Aorta (tissue), 5 donors: ENCODE measurements around the gene ZNF326. TPM values are rescaled to one million over a fixed set of nuclear protein-coding genes. Genes with fewer than 3 reads are reported as not detected.

Experiments
- ATAC-seq: fragments of 200-7000 bp; cut with Tn5 transposase; one replicate; pipeline ENCODE4 v1.9.1; 2022; ENCODE audit warnings: moderate library complexity; ENCODE audit not compliant: low FRiP score
- DNase-seq, 2 donors: peaks; one replicate each; pipeline ENCODE4 v3.0.0-alpha.2; 2020
- H3K27ac ChIP-seq, 2 donors: one replicate each; pipeline ENCODE4 v1.5.1; 2013; ENCODE audit warnings: low read length in 2 of 2, mild to moderate bottlenecking in 2 of 2, moderate library complexity in 2 of 2, control low read depth in 1 of 2, inconsistent platforms in 1 of 2, low read depth in 1 of 2
- H3K27me3 ChIP-seq, 2 donors: one replicate each; pipeline ENCODE4 v1.6.1; 2013; ENCODE audit warnings: control low read depth in 1 of 2, low read length in 1 of 2, mild to moderate bottlenecking in 1 of 2, moderate library complexity in 1 of 2; ENCODE audit not compliant: insufficient read depth in 2 of 2, control insufficient read depth in 1 of 2
- H3K36me3 ChIP-seq, 2 donors: one replicate each; pipeline ENCODE4 v1.6.1; 2013; ENCODE audit warnings: control low read depth in 1 of 2, low read length in 1 of 2, mild to moderate bottlenecking in 1 of 2; ENCODE audit not compliant: insufficient read depth in 2 of 2, control insufficient read depth in 1 of 2
- H3K4me1 ChIP-seq, 2 donors: one replicate each; pipeline ENCODE4 v1.6.1; 2013; ENCODE audit warnings: low read length in 2 of 2, control low read depth in 1 of 2, mild to moderate bottlenecking in 1 of 2, moderate library complexity in 1 of 2; ENCODE audit not compliant: insufficient read depth in 2 of 2, control insufficient read depth in 1 of 2
- H3K4me3 ChIP-seq, 2 donors: one replicate each; pipeline ENCODE4 v1.5.1; 2013; ENCODE audit warnings: low read length in 2 of 2, control low read depth in 1 of 2, mild to moderate bottlenecking in 1 of 2
- H3K9me3 ChIP-seq: one replicate; pipeline ENCODE4 v1.6.1; 2013; ENCODE audit warnings: mild to moderate bottlenecking, low read length; ENCODE audit not compliant: control insufficient read depth
- WGBS, 2 donors: extraction: QIAGEN DNeasy Blood & Tissue Kit; methylation state at CpG; one replicate each; pipeline ENCODE4 v1.1.7; 2013; 5-methylcytosine and 5-hydroxymethylcytosine counted together
- intact Hi-C, 2 donors: fragments of 100-400 bp; cut with DNase I; formaldehyde crosslinking; loops; one replicate each; pipeline versions ENCODE4 v1.14.2 to v1.15.0; 2022
- polyA plus RNA-seq, 2 donors: library from polyadenylated mRNA; stranded (reverse); fragments of 200-250 nt; gene quantifications; one replicate each; pipeline ENCODE4 v1.2.3, GENCODE V29; 2013
- total RNA-seq, 2 donors: library from RNA; stranded (reverse); fragmentation: NEBNext Ultra II Directional; extraction: Animal tissue kit (Norgen Biotek cat#: 25700); gene quantifications; one replicate each; pipeline ENCODE4 v1.2.1, GENCODE V29; 2021
- donor health status: healthy with polysubstance abuse.
- donor health status: Bipolar disorder and iron deficiency.
- donor health status: DM: no; HTN: no; CAD: no.
- donor health status: DM: no; HTN: no; CAD: no.
- donor health status: DM: yes; HTN: yes; CAD: no.

The ZNF326 gene
- total and polyA plus RNA-seq, 4 donors = 11.9 to 22.6 (median 19.8) TPM

GRCh38 chr1:89989099-89989498, 5.8 kb upstream of the ZNF326 start:
- Histone ChIP-seq H3K27ac (no peak overlapping the region), H3K4me3 (no peak overlapping the region), H3K4me1 (no peaks in the 10 kb centered on the region), H3K36me3 (no peaks in the 10 kb centered on the region), H3K9me3 (no peaks in the 10 kb centered on the region), H3K27me3 (no peaks in the 10 kb centered on the region)
- intact Hi-C loops = loop anchor here in 1 of 2 donors (5.0 kb wide), 1 partner anchor 147 kb away; no protein-coding TSS in a partner anchor
- no peak for ATAC-seq
- no peak for DNase-seq
- WGBS, 2 donors = 87 to 89% methylated on average over 23 of the region's 23 CpGs

GRCh38 chr1:89989799-89990198, 5.1 kb upstream of the ZNF326 start:
- Histone ChIP-seq H3K27ac (no peak overlapping the region), H3K9me3 (no peaks in the 10 kb centered on the region), H3K4me3 (no peak overlapping the region), H3K27me3 (no peaks in the 10 kb centered on the region), H3K4me1 (no peaks in the 10 kb centered on the region), H3K36me3 (no peaks in the 10 kb centered on the region)
- ATAC-seq = no peak
- DNase-seq = no peak
- intact Hi-C loops = loop anchor here in 1 of 2 donors (5.0 to 10.0 kb wide), 4 partner anchors 147 to 465 kb away; partner anchors contain the start of genes LRRC8B, LRRC8C and LRRC8D
- WGBS, 2 donors = 57 to 63% methylated on average over 3 of the region's 3 CpGs

GRCh38 chr1:89990976-89991831, 3.7 kb upstream of the ZNF326 start:
- intact Hi-C loops = loop anchor here in 1 of 2 donors (5.0 to 10.0 kb wide), 3 partner anchors 169 to 466 kb away; partner anchors contain the start of genes LRRC8B, LRRC8C and LRRC8D
- Histone ChIP-seq H3K4me1 (no peaks in the 10 kb centered on the region), H3K27ac (no peak overlapping the region), H3K4me3 (no peak overlapping the region), H3K9me3 (no peaks in the 10 kb centered on the region), H3K27me3 (no peaks in the 10 kb centered on the region), H3K36me3 (no peaks in the 10 kb centered on the region)
- ATAC-seq = no peak
- DNase-seq = no peak
- WGBS, 2 donors = 74 to 78% methylated on average over 8 of the region's 8 CpGs

GRCh38 chr1:89993541-89993940, 1.4 kb upstream of the ZNF326 start:
- intact Hi-C loops = loop anchor here in 1 of 2 donors (5.0 to 10.0 kb wide), 3 partner anchors 171 to 469 kb away; partner anchors contain the start of genes LRRC8B, LRRC8C and LRRC8D
- ATAC-seq (no peak), DNase-seq (no peak)
- peaks cover 0 to 2% of the 10 kb centered on the region in 2 donors for H3K4me1 ChIP-seq
- 93% methylated on average over 24 of the region's 24 CpGs for WGBS, 2 donors
- H3K27me3 ChIP-seq = no peaks in the 10 kb centered on the region
- H3K4me3 ChIP-seq = no peak overlapping the region
- no peaks in the 10 kb centered on the region for H3K9me3 ChIP-seq
- no peak overlapping the region for H3K27ac ChIP-seq
- H3K36me3 ChIP-seq = no peaks in the 10 kb centered on the region

- intact Hi-C loops = loop anchor here in 1 of 2 donors (5.0 to 10.0 kb wide), 3 partner anchors 172 to 470 kb away; partner anchors contain the start of genes LRRC8B, LRRC8C and LRRC8D
- no peaks in the 10 kb centered on the region for H3K27me3 ChIP-seq
- H3K4me1 ChIP-seq = peaks cover 0 to 2% of the 10 kb centered on the region in 2 donors
- 65 to 68% methylated on average over 16 of the region's 16 CpGs for WGBS, 2 donors
- no peaks in the 10 kb centered on the region for H3K36me3 ChIP-seq
- ATAC-seq (no peak), DNase-seq (no peak)
- no peak overlapping the region for H3K27ac ChIP-seq
- H3K9me3 ChIP-seq = no peaks in the 10 kb centered on the region
- H3K4me3 ChIP-seq = peak overlapping the region; percentile 21 to 99
Observed at GRCh38 chr1:89994231-89994804, 592 bp upstream of the ZNF326 start.

GRCh38 chr1:89995598-89996449, 914 bp downstream of the ZNF326 start:
- H3K9me3 ChIP-seq = no peaks in the 10 kb centered on the region
- no peaks in the 10 kb centered on the region for H3K27me3 ChIP-seq
- peaks cover 1 to 2% of the 10 kb centered on the region in 2 donors for H3K4me1 ChIP-seq
- no peak overlapping the region for H3K27ac ChIP-seq
- H3K36me3 ChIP-seq = no peaks in the 10 kb centered on the region
- peak overlapping the region; percentile 46 to 99 for H3K4me3 ChIP-seq
- DNase-seq (no peak), ATAC-seq (no peak)
- 1 to 2% methylated on average over 15 of the region's 15 CpGs for WGBS, 2 donors
- intact Hi-C loops = loop anchor here in 1 of 2 donors (10.0 kb wide), 1 partner anchor 471 kb away; the partner anchor contains the start of gene LRRC8B

- Histone ChIP-seq H3K36me3 (no peaks in the 10 kb centered on the region), H3K9me3 (no peaks in the 10 kb centered on the region), H3K4me1 (peaks cover 1 to 2% of the 10 kb centered on the region in 2 donors), H3K27me3 (no peaks in the 10 kb centered on the region), H3K4me3 (peak overlapping the region in 1 of 2 donors; percentile 99), H3K27ac (no peak overlapping the region)
- ATAC-seq (no peak), DNase-seq (no peak)
- WGBS, 2 donors = 62 to 63% methylated on average over 9 of the region's 9 CpGs
- intact Hi-C loops = loop anchor here in 1 of 2 donors (10.0 kb wide), 1 partner anchor 472 kb away; the partner anchor contains the start of gene LRRC8B
Observed at GRCh38 chr1:89996450-89997110, 1.7 kb downstream of the ZNF326 start.
